ENCODE results near the gene PDAP1. TPM values are rescaled to one million over a fixed set of nuclear protein-coding genes. Genes with fewer than 3 reads are reported as not detected.

The PDAP1 gene
- total RNA-seq, 1 experiment from 2014 or later, result 200 TPM

DNA sequence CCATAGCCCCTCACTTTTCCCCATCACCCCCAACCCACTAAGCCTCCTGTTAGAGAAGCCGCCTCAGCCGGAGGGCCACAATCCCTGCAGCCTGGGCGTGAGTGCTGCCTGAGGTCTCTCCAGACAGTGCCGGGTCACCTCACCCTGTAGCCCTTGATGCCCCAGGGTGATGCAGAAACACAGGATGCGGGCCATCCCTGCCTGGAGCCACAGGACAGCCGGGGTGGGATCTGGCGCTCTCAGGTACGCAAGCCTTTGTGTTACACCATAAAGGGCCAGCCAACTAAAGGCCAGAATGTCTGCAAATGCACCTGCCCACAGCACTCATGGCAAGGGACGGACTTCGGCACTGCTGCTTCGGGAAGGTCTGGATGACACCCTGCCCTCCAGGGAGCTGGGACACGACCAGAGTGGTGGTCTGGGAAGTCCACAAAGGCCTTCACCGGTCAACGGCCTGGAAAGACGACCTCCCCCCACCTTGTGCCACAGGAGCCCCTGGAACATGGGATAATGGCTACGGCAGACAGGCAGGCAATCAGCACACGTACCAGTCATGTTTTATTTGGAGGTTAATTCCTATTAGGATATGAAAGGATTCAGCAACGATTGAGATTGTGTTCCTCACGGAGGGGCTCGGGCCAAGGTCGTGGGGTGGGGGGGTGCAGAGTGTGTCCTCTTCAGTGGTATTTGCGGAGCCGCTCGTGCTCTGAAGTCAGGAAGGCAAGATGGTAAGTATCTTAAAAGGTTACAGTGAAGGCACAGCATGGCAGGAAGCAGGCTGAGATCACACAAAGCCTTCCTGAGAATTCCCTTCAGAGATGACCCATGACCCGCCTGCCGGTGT, 49.5 kb upstream of the PDAP1 start:
- TF ChIP-seq TCF7L2 (IDR thresholded peaks at IDR 0.05; ENCODE audit: borderline replicate concordance, extremely low read depth, insufficient read depth, insufficient read length) (no peak), POLR2A (IDR thresholded peaks at IDR 0.05; ENCODE audit: borderline replicate concordance, extremely low read depth, insufficient read depth, insufficient read length) (no peak), ZNF274 (IDR thresholded peaks at IDR 0.05; ENCODE audit: low read depth, low read length) (no peak), YY1 (IDR thresholded peaks at IDR 0.05; ENCODE audit: extremely low read depth, insufficient replicate concordance, low read depth, low read length) (no peak)
- intact Hi-C loops (cut with micrococcal nuclease), result no loop called here
- Histone ChIP-seq H2AFZ (ENCODE audit: low read depth, low read length, poor library complexity, severe bottlenecking) (no peak overlapping the region), H3K9me3 (ENCODE audit: control insufficient read depth in 1 of 2, insufficient read depth in 1 of 2, low read depth in 1 of 2, low read length in 2 of 2) (no peaks in the 10 kb centered on the region), H3K4me3 (replicated peaks in 1 of 2; ENCODE audit: low read depth in 1 of 2, low read length in 2 of 2) (no peak overlapping the region), H3K9ac (ENCODE audit: low read length) (no peak overlapping the region), H3K27ac (ENCODE audit: low read depth, low read length) (no peak overlapping the region), H4K20me1 (ENCODE audit: insufficient read depth) (peaks cover 11% of the 10 kb centered on the region; the same call in 1 of the 2 replicates), H3K27me3 (ENCODE audit: insufficient read depth, low read length) (no peaks in the 10 kb centered on the region), H3K79me2 (ENCODE audit: insufficient read depth, low read length) (peaks cover 69% of the 10 kb centered on the region), H3K36me3 (ENCODE audit: control insufficient read depth in 1 of 2, insufficient read depth in 2 of 2, low read length in 2 of 2) (peaks cover 29 to 70% of the 10 kb centered on the region in 2 experiments), H3K4me2 (ENCODE audit: low read length) (no peak overlapping the region), H3K4me1 (ENCODE audit: control insufficient read depth in 1 of 2, insufficient read depth in 2 of 2, low read length in 2 of 2) (no peaks in the 10 kb centered on the region), H3K9me2 (ENCODE audit: insufficient read depth) (no peaks in the 10 kb centered on the region)
- BruUV-seq (replicated peaks), result no TSS peak
- CTCF ChIA-PET, result interaction anchor here (1.0 kb wide), 1 partner anchor 14 kb away, joined by 5 read pairs; no protein-coding TSS in a partner anchor
- ATAC-seq (no peak), DNase-seq (ENCODE audit: low read depth, low spot score) (no peak)
- RAD21 ChIA-PET (ENCODE audit: low non-redundant PET in 1 of 2, low total read pairs in 2 of 2, uncharacterized antibody in 2 of 2, unreplicated experiment in 2 of 2), result no interaction called here
- POLR2A ChIA-PET, result no interaction called here

DNA sequence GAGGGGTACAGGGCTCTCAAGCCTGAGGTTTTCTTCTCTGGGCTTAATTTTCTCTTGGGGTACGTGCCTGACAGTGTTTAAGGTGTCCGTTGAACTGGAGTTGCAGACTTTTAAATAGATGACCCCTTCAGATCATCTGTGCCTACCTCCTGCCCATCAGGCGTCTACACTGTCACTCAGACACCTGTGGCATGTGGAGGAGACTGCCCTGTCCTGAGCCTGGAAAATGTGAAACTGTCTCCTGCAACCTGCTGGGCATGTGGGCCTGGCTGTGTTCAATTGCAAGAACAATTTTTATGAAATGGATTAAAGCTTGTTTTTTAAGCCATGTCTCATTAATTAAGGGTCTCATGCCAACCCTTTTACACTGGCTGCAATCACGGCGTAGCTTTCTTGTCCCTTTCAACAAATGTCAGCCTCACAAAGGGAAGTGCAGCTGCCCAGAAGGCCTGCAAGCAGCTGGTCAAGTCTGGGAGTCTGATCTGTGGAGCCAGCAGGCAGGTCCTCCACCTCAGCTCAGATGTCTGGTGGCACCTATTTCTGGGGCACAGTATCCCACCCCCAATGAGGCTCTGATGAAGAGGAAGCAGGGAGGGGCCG, 48.8 kb upstream of the PDAP1 start:
- TF ChIP-seq ZBTB33 (IDR thresholded peaks at IDR 0.05; ENCODE audit: extremely low read depth, insufficient replicate concordance, low read length) (no peak), POLR2A (IDR thresholded peaks at IDR 0.05; ENCODE audit: borderline replicate concordance, extremely low read depth, insufficient read depth, insufficient read length) (no peak), ATF3 (IDR thresholded peaks at IDR 0.05) (no peak), ZNF274 (IDR thresholded peaks at IDR 0.05; ENCODE audit: low read depth, low read length) (no peak), MAX (IDR thresholded peaks at IDR 0.05) (0 out of 2 replicates have a peak, but pooled peaks have one; percentile 18)
- RAD21 ChIA-PET (ENCODE audit: low non-redundant PET in 1 of 2, low total read pairs in 2 of 2, uncharacterized antibody in 2 of 2, unreplicated experiment in 2 of 2), result no interaction called here
- Histone ChIP-seq H3K9ac (ENCODE audit: low read length) (no peak overlapping the region), H2AFZ (ENCODE audit: low read depth, low read length, poor library complexity, severe bottlenecking) (no peak overlapping the region), H3K27ac (ENCODE audit: low read depth, low read length) (no peak overlapping the region), H3K36me3 (ENCODE audit: control insufficient read depth in 1 of 2, insufficient read depth in 2 of 2, low read length in 2 of 2) (peaks cover 29 to 69% of the 10 kb centered on the region in 2 experiments), H3K4me2 (ENCODE audit: low read length) (no peak overlapping the region), H4K20me1 (ENCODE audit: insufficient read depth) (peaks cover 11% of the 10 kb centered on the region; the same call in 1 of the 2 replicates), H3K9me3 (ENCODE audit: control insufficient read depth in 1 of 2, insufficient read depth in 1 of 2, low read depth in 1 of 2, low read length in 2 of 2) (no peaks in the 10 kb centered on the region), H3K9me2 (ENCODE audit: insufficient read depth) (no peaks in the 10 kb centered on the region), H3K27me3 (ENCODE audit: insufficient read depth, low read length) (no peaks in the 10 kb centered on the region), H3K4me3 (replicated peaks in 1 of 2; ENCODE audit: low read depth in 1 of 2, low read length in 2 of 2) (no peak overlapping the region), H3K79me2 (ENCODE audit: insufficient read depth, low read length) (peaks cover 61% of the 10 kb centered on the region), H3K4me1 (ENCODE audit: control insufficient read depth in 1 of 2, insufficient read depth in 2 of 2, low read length in 2 of 2) (no peaks in the 10 kb centered on the region)
- BruUV-seq (replicated peaks), result no TSS peak
- intact Hi-C loops (cut with micrococcal nuclease), result no loop called here
- DNase-seq (ENCODE audit: low read depth, low spot score), result no peak
- POLR2A ChIA-PET, result no interaction called here
- CTCF ChIA-PET, result no interaction called here
- no peak for ATAC-seq
